HL-60 (cell line): ENCODE results near the gene COLEC11.

Experiments used
- POLR2AphosphoS5 ChIP-seq: IDR thresholded peaks from 2 replicates; pipeline ENCODE4 v1.6.1; 2012; ENCODE audit warnings: low read depth
- TF ChIP-seq, protein P1 (sequence below): IDR thresholded peaks from one replicate; pipeline ENCODE4 v1.5.1; 2011; ENCODE audit warnings: low read length, control low read depth, inconsistent platforms; ENCODE audit not compliant: insufficient read depth
- TF ChIP-seq, protein P2 (sequence below): IDR thresholded peaks from 2 replicates; pipeline ENCODE4 v1.6.1; 2012; ENCODE audit warnings: low read depth; ENCODE audit not compliant: insufficient replicate concordance

DNA sequence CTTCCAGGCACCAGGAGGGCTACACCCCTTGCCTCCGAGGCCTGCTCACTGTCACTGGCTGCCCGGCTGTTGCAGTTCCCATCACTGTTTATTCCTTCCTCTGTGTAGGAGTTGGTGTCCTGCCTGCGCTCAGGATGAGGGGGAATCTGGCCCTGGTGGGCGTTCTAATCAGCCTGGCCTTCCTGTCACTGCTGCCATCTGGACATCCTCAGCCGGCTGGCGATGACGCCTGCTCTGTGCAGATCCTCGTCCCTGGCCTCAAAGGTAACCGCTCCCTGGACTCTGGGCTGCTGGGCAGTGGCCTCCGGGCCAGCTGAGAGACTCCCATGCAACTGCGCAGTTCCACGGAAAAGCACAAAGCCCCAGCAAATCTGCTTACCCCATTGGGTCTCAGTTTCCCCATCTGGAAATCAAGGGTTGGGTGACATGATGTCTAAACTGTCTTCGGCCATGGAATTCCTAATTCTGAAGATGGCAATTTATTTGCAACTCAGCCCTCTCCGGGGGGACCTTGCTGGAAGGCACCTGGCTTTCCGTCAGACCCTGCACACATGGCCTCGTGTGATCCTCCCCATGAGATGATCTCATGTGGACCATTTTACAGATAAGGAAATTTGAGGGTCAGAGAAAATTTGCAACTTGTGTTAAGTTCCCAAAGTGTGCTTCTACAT, 9.4 kb downstream of the COLEC11 start:
- TF ChIP-seq, protein P1, sequence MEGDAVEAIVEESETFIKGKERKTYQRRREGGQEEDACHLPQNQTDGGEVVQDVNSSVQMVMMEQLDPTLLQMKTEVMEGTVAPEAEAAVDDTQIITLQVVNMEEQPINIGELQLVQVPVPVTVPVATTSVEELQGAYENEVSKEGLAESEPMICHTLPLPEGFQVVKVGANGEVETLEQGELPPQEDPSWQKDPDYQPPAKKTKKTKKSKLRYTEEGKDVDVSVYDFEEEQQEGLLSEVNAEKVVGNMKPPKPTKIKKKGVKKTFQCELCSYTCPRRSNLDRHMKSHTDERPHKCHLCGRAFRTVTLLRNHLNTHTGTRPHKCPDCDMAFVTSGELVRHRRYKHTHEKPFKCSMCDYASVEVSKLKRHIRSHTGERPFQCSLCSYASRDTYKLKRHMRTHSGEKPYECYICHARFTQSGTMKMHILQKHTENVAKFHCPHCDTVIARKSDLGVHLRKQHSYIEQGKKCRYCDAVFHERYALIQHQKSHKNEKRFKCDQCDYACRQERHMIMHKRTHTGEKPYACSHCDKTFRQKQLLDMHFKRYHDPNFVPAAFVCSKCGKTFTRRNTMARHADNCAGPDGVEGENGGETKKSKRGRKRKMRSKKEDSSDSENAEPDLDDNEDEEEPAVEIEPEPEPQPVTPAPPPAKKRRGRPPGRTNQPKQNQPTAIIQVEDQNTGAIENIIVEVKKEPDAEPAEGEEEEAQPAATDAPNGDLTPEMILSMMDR: no peak
- no peak for TF ChIP-seq POLR2AphosphoS5
- TF ChIP-seq, protein P2, sequence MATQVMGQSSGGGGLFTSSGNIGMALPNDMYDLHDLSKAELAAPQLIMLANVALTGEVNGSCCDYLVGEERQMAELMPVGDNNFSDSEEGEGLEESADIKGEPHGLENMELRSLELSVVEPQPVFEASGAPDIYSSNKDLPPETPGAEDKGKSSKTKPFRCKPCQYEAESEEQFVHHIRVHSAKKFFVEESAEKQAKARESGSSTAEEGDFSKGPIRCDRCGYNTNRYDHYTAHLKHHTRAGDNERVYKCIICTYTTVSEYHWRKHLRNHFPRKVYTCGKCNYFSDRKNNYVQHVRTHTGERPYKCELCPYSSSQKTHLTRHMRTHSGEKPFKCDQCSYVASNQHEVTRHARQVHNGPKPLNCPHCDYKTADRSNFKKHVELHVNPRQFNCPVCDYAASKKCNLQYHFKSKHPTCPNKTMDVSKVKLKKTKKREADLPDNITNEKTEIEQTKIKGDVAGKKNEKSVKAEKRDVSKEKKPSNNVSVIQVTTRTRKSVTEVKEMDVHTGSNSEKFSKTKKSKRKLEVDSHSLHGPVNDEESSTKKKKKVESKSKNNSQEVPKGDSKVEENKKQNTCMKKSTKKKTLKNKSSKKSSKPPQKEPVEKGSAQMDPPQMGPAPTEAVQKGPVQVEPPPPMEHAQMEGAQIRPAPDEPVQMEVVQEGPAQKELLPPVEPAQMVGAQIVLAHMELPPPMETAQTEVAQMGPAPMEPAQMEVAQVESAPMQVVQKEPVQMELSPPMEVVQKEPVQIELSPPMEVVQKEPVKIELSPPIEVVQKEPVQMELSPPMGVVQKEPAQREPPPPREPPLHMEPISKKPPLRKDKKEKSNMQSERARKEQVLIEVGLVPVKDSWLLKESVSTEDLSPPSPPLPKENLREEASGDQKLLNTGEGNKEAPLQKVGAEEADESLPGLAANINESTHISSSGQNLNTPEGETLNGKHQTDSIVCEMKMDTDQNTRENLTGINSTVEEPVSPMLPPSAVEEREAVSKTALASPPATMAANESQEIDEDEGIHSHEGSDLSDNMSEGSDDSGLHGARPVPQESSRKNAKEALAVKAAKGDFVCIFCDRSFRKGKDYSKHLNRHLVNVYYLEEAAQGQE: no peak
